ENCODE measurements around the gene ZNF777. TPM values are rescaled to one million over a fixed set of nuclear protein-coding genes. Genes with fewer than 3 reads are reported as not detected.
A peak's percentile ranks its signal among the peaks of the same experiment; 100 is the strongest.

Gene ZNF777
- polyA plus RNA-seq, 2 of the 4 experiments (the other 2 are of a cell fraction): 5.4 to 10.5 TPM

- WGBS (ENCODE audit: missing lambda C conversion rate): 95% methylated on average over 9 of the region's 9 CpGs
- no peak overlapping the region for H3K27ac ChIP-seq
- peaks cover 19% of the 10 kb centered on the region for H3K4me1 ChIP-seq
- ChIA-PET POLR2A (no interaction called here), CTCF (interaction anchor here (0.9 kb wide), 1 partner anchor 183 kb away, joined by 3 read pairs; no protein-coding TSS in a partner anchor)
- no peak for DNase-seq (ENCODE audit: low read depth in 1 of 2, low spot score in 1 of 2)
- no peak for TF ChIP-seq USF2 (IDR thresholded peaks at IDR 0.05)
- ATAC-seq: no peak
- no peak overlapping the region for H3K4me2 ChIP-seq
- no peak overlapping the region for H3K4me3 ChIP-seq
- no peaks in the 10 kb centered on the region for H3K9me3 ChIP-seq
- FAIRE-seq: no peak
These were observed 32.5 kb upstream of the ZNF777 start for GRCh38 chr7:149493366-149493765.

- DNase-seq (ENCODE audit: low read depth in 1 of 2, low spot score in 1 of 2): no peak
- CTCF ChIA-PET: no interaction called here
- Histone ChIP-seq H3K4me3 (no peak overlapping the region), H3K27ac (no peak overlapping the region), H3K9me3 (no peaks in the 10 kb centered on the region), H3K4me2 (no peak overlapping the region), H3K4me1 (peaks cover 9% of the 10 kb centered on the region)
- TF ChIP-seq HEYL (CRISPR knock-in tag; IDR thresholded peaks at IDR 0.05) (no peak), CHD2 (IDR thresholded peaks at IDR 0.05; ENCODE audit: low read length, partially characterized antibody) (no peak), NPAS2 (CRISPR knock-in tag; IDR thresholded peaks at IDR 0.05; ENCODE audit: borderline replicate concordance) (no peak), EHF (CRISPR knock-in tag; IDR thresholded peaks at IDR 0.05) (no peak), SREBF2 (IDR thresholded peaks at IDR 0.05) (no peak), FOSB (CRISPR knock-in tag; IDR thresholded peaks at IDR 0.05) (no peak), JUNB (IDR thresholded peaks at IDR 0.05) (no peak), KDM1A (IDR thresholded peaks at IDR 0.05; ENCODE audit: low read depth) (no peak), HOXB13 (CRISPR knock-in tag; IDR thresholded peaks at IDR 0.05; ENCODE audit: low read depth) (no peak), ATOH8 (CRISPR knock-in tag; IDR thresholded peaks at IDR 0.05; ENCODE audit: low read depth) (no peak), SMC3 (IDR thresholded peaks at IDR 0.05) (no peak), FOSL2 (IDR thresholded peaks at IDR 0.05) (no peak), FOSL2 (CRISPR knock-in tag; IDR thresholded peaks at IDR 0.05) (no peak), HOXA7 (CRISPR knock-in tag; IDR thresholded peaks at IDR 0.05) (no peak), ZSCAN20 (CRISPR knock-in tag; IDR thresholded peaks at IDR 0.05) (no peak), HES2 (IDR thresholded peaks at IDR 0.05) (no peak), CEBPB (IDR thresholded peaks at IDR 0.05) (no peak)
- POLR2A ChIA-PET: no interaction called here
- WGBS (ENCODE audit: missing lambda C conversion rate): 89% methylated on average over 15 of the region's 15 CpGs
- no peak for FAIRE-seq
- no peak for ATAC-seq
These were observed 29.4 kb upstream of the ZNF777 start for GRCh38 chr7:149490083-149490760.

GRCh38 chr7:149489391-149490024 is 28.6 kb upstream of the ZNF777 start:
- Histone ChIP-seq H3K4me3 (no peak overlapping the region), H3K4me1 (peaks cover 2% of the 10 kb centered on the region; the same call in 1 of the 3 replicates), H3K4me2 (no peak overlapping the region), H3K9me3 (no peaks in the 10 kb centered on the region), H3K27ac (no peak overlapping the region)
- CTCF ChIA-PET: interaction anchor here (1.0 kb wide), 1 partner anchor 29 kb away, joined by 3 read pairs; no protein-coding TSS in a partner anchor
- peak; percentile 50 to 58 for DNase-seq (ENCODE audit: low read depth in 1 of 2, low spot score in 1 of 2)
- POLR2A ChIA-PET: no interaction called here
- TF ChIP-seq RAD21 (conservative IDR thresholded peaks at IDR 0.05 in 1 of 2, IDR thresholded peaks at IDR 0.05 in 1 of 2): peak in 1 of 2 experiments; percentile 23; a peak in 1 of 5 replicates
- no peak for TF ChIP-seq CEBPB (IDR thresholded peaks at IDR 0.05)
- TF ChIP-seq NPAS2 (CRISPR knock-in tag; IDR thresholded peaks at IDR 0.05; ENCODE audit: borderline replicate concordance): no peak
- TF ChIP-seq KDM5A (IDR thresholded peaks at IDR 0.05): no peak
- TF ChIP-seq CTCF (IDR thresholded peaks at IDR 0.05): peak; percentile 40
- no peak for TF ChIP-seq ZC3H11A (IDR thresholded peaks at IDR 0.05)
- TF ChIP-seq REST (IDR thresholded peaks at IDR 0.05): no peak
- no peak for TF ChIP-seq FOSB (CRISPR knock-in tag; IDR thresholded peaks at IDR 0.05)
- WGBS (ENCODE audit: missing lambda C conversion rate): 86% methylated on average over 15 of the region's 15 CpGs
- FAIRE-seq: no peak
- ATAC-seq: peak; percentile 95 to 98
